H1 (cell line): Measurements from ENCODE around the gene CUBN. TPM values are rescaled to one million over a fixed set of nuclear protein-coding genes. Genes with fewer than 3 reads are reported as not detected.

Experiments used
- CTCF ChIA-PET: fragments of 300-600 bp; sonication (Branson Sonifier 250); formaldehyde crosslinking; loops from one replicate; lab custom pipeline; 2021; ENCODE audit not compliant: partially characterized antibody; lab: Charles Lee
- POLR2A ChIA-PET: fragments of 300-600 bp; sonication (Branson Sonifier 250); formaldehyde crosslinking; loops from one replicate; lab custom pipeline; 2021; ENCODE audit warnings: inconsistent platforms; ENCODE audit not compliant: partially characterized antibody; lab: Charles Lee
- DNase-seq, 2 experiments: peaks; one replicate each; pipeline versions ENCODE4 v3.0.0 to v3.0.0-alpha.2; 2010 to 2022; ENCODE audit warnings: low spot score in 2 of 2, low read depth in 1 of 2, mixed read lengths in 1 of 2
- FAIRE-seq: peaks from 2 replicates; lab custom pipeline; 2011; peaks lifted over from hg19 to GRCh38; lab: Jason Lieb, UNC
- H2AFZ ChIP-seq: 2 replicates; pipeline ENCODE4 v1.8.1; 2012; ENCODE audit warnings: low read length, inconsistent platforms
- H2AK5ac ChIP-seq: 2 replicates; pipeline ENCODE4 v1.6.1; 2013; ENCODE audit warnings: low read depth, low read length
- H2BK120ac ChIP-seq: replicated peaks from 2 replicates; pipeline ENCODE3; 2013; ENCODE audit warnings: low read depth, low read length, inconsistent platforms
- H2BK12ac ChIP-seq: 2 replicates; pipeline ENCODE4 v1.6.1; 2013; ENCODE audit warnings: low read depth, low read length
- H2BK15ac ChIP-seq: 2 replicates; pipeline ENCODE4 v1.6.1; 2013; ENCODE audit warnings: low read length
- H2BK20ac ChIP-seq: 2 replicates; pipeline ENCODE4 v1.6.1; 2013; ENCODE audit warnings: low read length
- H2BK5ac ChIP-seq: 2 replicates; pipeline ENCODE4 v1.6.1; 2013; ENCODE audit warnings: low read depth, low read length
- H3K14ac ChIP-seq: 2 replicates; pipeline ENCODE4 v1.6.1; 2013; ENCODE audit warnings: inconsistent platforms; ENCODE audit not compliant: insufficient read length
- H3K18ac ChIP-seq: 2 replicates; pipeline ENCODE4 v1.6.1; 2013; ENCODE audit warnings: low read length; ENCODE audit errors: extremely low read depth
- H3K23ac ChIP-seq: 2 replicates; pipeline ENCODE4 v1.6.1; 2013; ENCODE audit warnings: inconsistent platforms; ENCODE audit not compliant: insufficient read length
- H3K23me2 ChIP-seq: 2 replicates; pipeline ENCODE4 v1.6.1; 2013; ENCODE audit warnings: low read depth, low read length
- H3K27ac ChIP-seq: 2 replicates; pipeline ENCODE4 v1.6.1; 2011; ENCODE audit warnings: low read depth, low read length, inconsistent platforms
- H3K27me3 ChIP-seq, 4 experiments: replicated peaks in 1 of 4; 1 replicate in 1 of 4; 2 replicates in 3 of 4; pipeline versions ENCODE4 v1.6.1 to v1.8.1; 2011 to 2013; ENCODE audit warnings: low read length in 3 of 4, mild to moderate bottlenecking in 3 of 4, inconsistent platforms in 2 of 4, mixed read lengths in 2 of 4, moderate library complexity in 1 of 4; ENCODE audit not compliant: control insufficient read depth in 3 of 4, insufficient read depth in 3 of 4; ENCODE audit errors: extremely low read depth in 1 of 4
- H3K36me3 ChIP-seq, 4 experiments: 2 replicates each; pipeline versions ENCODE4 v1.6.1 to v1.8.1; 2011 to 2013; ENCODE audit warnings: mild to moderate bottlenecking in 4 of 4, low read length in 3 of 4, moderate library complexity in 2 of 4, control low read depth in 1 of 4, inconsistent platforms in 1 of 4; ENCODE audit not compliant: insufficient read depth in 4 of 4, control insufficient read depth in 2 of 4
- H3K4ac ChIP-seq: replicated peaks from 2 replicates; pipeline ENCODE3; 2013; ENCODE audit warnings: low read length, low read depth, mixed read lengths, inconsistent platforms; ENCODE audit not compliant: insufficient read length
- H3K4me1 ChIP-seq, 4 experiments: replicated peaks in 1 of 4; 1 replicate in 1 of 4; 2 replicates in 3 of 4; pipeline versions ENCODE4 v1.6.1 to v1.8.1; 2011 to 2013; ENCODE audit warnings: low read length in 3 of 4, inconsistent platforms in 2 of 4, mixed read lengths in 1 of 4; ENCODE audit not compliant: insufficient read depth in 4 of 4, control insufficient read depth in 3 of 4
- H3K4me2 ChIP-seq, 2 experiments: 2 replicates each; pipeline versions ENCODE4 v1.6.1 to v1.8.1; 2011 to 2013; ENCODE audit warnings: low read depth in 2 of 2, low read length in 2 of 2, control low read depth in 1 of 2, inconsistent platforms in 1 of 2, mild to moderate bottlenecking in 1 of 2; ENCODE audit not compliant: insufficient read depth in 1 of 2
- H3K4me3 ChIP-seq, 4 experiments: fragments of 200-600, 300-600 bp in 1 of 4; sonication (generic), shearing (Covaris generic), sonication (Bioruptor Twin) in 1 of 4; 2 replicates each; pipeline versions ENCODE4 v1.5.1 to v1.8.1; 2011 to 2016; ENCODE audit warnings: low read length in 4 of 4, low read depth in 3 of 4, control low read depth in 2 of 4, inconsistent platforms in 2 of 4, mild to moderate bottlenecking in 2 of 4, mixed read lengths in 1 of 4, moderate library complexity in 1 of 4; ENCODE audit not compliant: insufficient read depth in 2 of 4; ENCODE audit errors: extremely low read depth in 1 of 4
- H3K56ac ChIP-seq: replicated peaks from 2 replicates; pipeline ENCODE3; 2013; ENCODE audit warnings: low read depth, mild to moderate bottlenecking, mixed read lengths, low read length, inconsistent platforms; ENCODE audit not compliant: insufficient read length
- H3K79me1 ChIP-seq: 2 replicates; pipeline ENCODE4 v1.6.1; 2013; ENCODE audit warnings: low read depth, low read length, control low read depth
- H3K79me2 ChIP-seq, 2 experiments: 2 replicates each; pipeline versions ENCODE4 v1.6.1 to v1.8.1; 2012 to 2013; ENCODE audit warnings: low read length in 2 of 2, mild to moderate bottlenecking in 2 of 2, inconsistent platforms in 1 of 2; ENCODE audit not compliant: insufficient read depth in 2 of 2, control insufficient read depth in 1 of 2
- H3K9ac ChIP-seq, 4 experiments: replicated peaks in 1 of 4; 1 replicate in 1 of 4; 2 replicates in 3 of 4; pipeline versions ENCODE4 v1.6.1 to v1.8.1; 2011 to 2013; ENCODE audit warnings: low read depth in 3 of 4, low read length in 3 of 4, control low read depth in 2 of 4, mild to moderate bottlenecking in 2 of 4, moderate library complexity in 2 of 4, inconsistent platforms in 1 of 4; ENCODE audit errors: extremely low read depth in 1 of 4
- H3K9me3 ChIP-seq, 2 experiments: 2 replicates each; pipeline versions ENCODE4 v1.6.1 to v1.8.1; 2012 to 2013; ENCODE audit warnings: mild to moderate bottlenecking in 2 of 2, moderate library complexity in 2 of 2, control low read depth in 1 of 2, inconsistent platforms in 1 of 2, low read depth in 1 of 2, low read length in 1 of 2, mixed read lengths in 1 of 2; ENCODE audit not compliant: insufficient read depth in 2 of 2
- H4K20me1 ChIP-seq, 2 experiments: replicated peaks in 1 of 2; 2 replicates each; pipeline versions ENCODE3 to v1.8.1; 2011 to 2013; ENCODE audit warnings: inconsistent platforms in 2 of 2, low read length in 2 of 2, mild to moderate bottlenecking in 1 of 2; ENCODE audit not compliant: insufficient read depth in 2 of 2, control insufficient read depth in 1 of 2
- H4K5ac ChIP-seq: 2 replicates; pipeline ENCODE4 v1.6.1; 2013; ENCODE audit warnings: low read length, low read depth, mixed read lengths, inconsistent platforms; ENCODE audit not compliant: insufficient read length
- H4K8ac ChIP-seq: 2 replicates; pipeline ENCODE4 v1.8.0; 2013; ENCODE audit warnings: mild to moderate bottlenecking, moderate library complexity, low read length, inconsistent platforms; ENCODE audit not compliant: insufficient read depth; ENCODE audit errors: extremely low read depth
- H4K91ac ChIP-seq: replicated peaks from 2 replicates; pipeline ENCODE3; 2013; ENCODE audit warnings: low read length, mixed read lengths, inconsistent platforms; ENCODE audit not compliant: insufficient read length
- RXRA ChIP-seq: IDR thresholded peaks from 2 replicates; pipeline ENCODE4 v1.6.1; 2011; ENCODE audit warnings: low read depth, mild to moderate bottlenecking, low read length, moderate library complexity; ENCODE audit not compliant: insufficient read depth
- TBP ChIP-seq: IDR thresholded peaks from 2 replicates; pipeline ENCODE4 v1.6.1; 2011; ENCODE audit warnings: low read depth, low read length, improper control_type of control experiment
- polyA plus RNA-seq, 7 experiments: library from polyadenylated mRNA; depleted of rRNA in 3 of 7; stranded (reverse) in 5 of 7; unstranded in 2 of 7; fragments of >200 nt in 5 of 7; fragments of 200-250 nt in 2 of 7; gene quantifications; 1 replicate in 5 of 7; 2 replicates in 1 of 7; 4 replicates in 1 of 7; pipeline versions ENCODE4 v1.2.1 to v1.2.3, GENCODE V29; 2011 to 2013; ENCODE audit warnings: missing spikeins in 2 of 7, mixed read lengths in 2 of 7
- total RNA-seq: library from RNA; stranded (reverse); fragmentation: NEBNext Ultra II Directional; extraction: Animal tissue kit (Norgen Biotek cat#: 25700); gene quantifications from 2 replicates; pipeline ENCODE4 v1.2.1, GENCODE V29; 2021

Gene CUBN
- total and polyA plus RNA-seq, 2 of the 8 experiments (the other 6 are each of a cell fraction or from before 2014, with no cell fraction given) = 0.04 to 0.08 TPM

GRCh38 chr10:17174626-17175025, 45.0 kb upstream of the CUBN start:
- no peak overlapping the region for H3K4me3 ChIP-seq
- peaks cover 0 to 6% (median 0%) of the 10 kb centered on the region in 4 experiments; a peak in 1 of 7 replicates for H3K4me1 ChIP-seq
- no peak overlapping the region for H2BK120ac ChIP-seq

More at GRCh38 chr10:17174626-17175025, 45.0 kb upstream of the CUBN start:
- Histone ChIP-seq H3K9me3 (no peaks in the 10 kb centered on the region), H3K79me2 (no peaks in the 10 kb centered on the region), H4K91ac (no peak overlapping the region), H3K23ac (no peak overlapping the region), H2AK5ac (no peak overlapping the region), H3K4me2 (no peak overlapping the region), H3K79me1 (no peaks in the 10 kb centered on the region; the same call in 1 of the 2 replicates), H3K27me3 (no peaks in the 10 kb centered on the region), H3K23me2 (no peaks in the 10 kb centered on the region; the same call in 1 of the 2 replicates), H2BK12ac (no peak overlapping the region), H3K4ac (no peak overlapping the region), H4K5ac (no peak overlapping the region), H3K14ac (no peak overlapping the region), H3K9ac (no peak overlapping the region), H3K27ac (no peak overlapping the region), H2BK20ac (no peak overlapping the region), H3K56ac (no peak overlapping the region), H2BK15ac (no peak overlapping the region), H4K8ac (no peak overlapping the region), H3K18ac (no peak overlapping the region), H3K36me3 (peaks cover 0 to 5% (median 0%) of the 10 kb centered on the region in 4 experiments; a peak in 2 of 8 replicates), H2AFZ (no peak overlapping the region), H4K20me1 (no peaks in the 10 kb centered on the region), H2BK5ac (no peak overlapping the region)
- ChIA-PET CTCF (no interaction called here), POLR2A (interaction anchor here (1.2 kb wide), 1 partner anchor 27 kb away, joined by 4 read pairs; the partner anchor contains the start of gene TRDMT1)
- FAIRE-seq = no peak
- no peak for TF ChIP-seq TBP
- no peak for TF ChIP-seq RXRA
- DNase-seq = no peak
